Lower leg skin (tissue), 3 donors: ENCODE results near the gene SCIN.

ENCODE experiments used
- CTCF ChIP-seq, 3 donors: fragments of 450-650 bp; IDR thresholded peaks; one replicate each; pipeline ENCODE4 v1.5.1; 2016; ENCODE audit warnings: antibody characterized with exemption in 3 of 3, mild to moderate bottlenecking in 3 of 3, moderate library complexity in 2 of 3
- POLR2A ChIP-seq, 2 donors: fragments of 450-650 bp; IDR thresholded peaks; one replicate each; pipeline ENCODE4 v1.6.1; 2016 to 2017; ENCODE audit warnings: antibody characterized with exemption in 2 of 2, mild to moderate bottlenecking in 1 of 2, moderate library complexity in 1 of 2

GRCh38 chr7:12623223-12623622, 52.7 kb downstream of the SCIN start:
- TF ChIP-seq POLR2A (IDR thresholded peaks at IDR 0.05) (no peak), CTCF (IDR thresholded peaks at IDR 0.05) (no peak)
